Measurements from ENCODE around the gene IBTK. TPM values are rescaled to one million over a fixed set of nuclear protein-coding genes. Genes with fewer than 3 reads are reported as not detected.
"Not testable (repeated sequence)": the region's sequence is repeated elsewhere in the genome, so short reads cannot be mapped to it uniquely, and the experiment has no call there.

IBTK gene
- polyA plus RNA-seq, 4 donors, result 39.9 to 49.2 (median 47.3) TPM

GRCh38 chr6:82182756-82183155 is 64.8 kb downstream of the IBTK start:
- no peak for DNase-seq (ENCODE audit: low read depth in 4 of 4, low spot score in 3 of 4)

- DNase-seq (ENCODE audit: low read depth in 4 of 4, low spot score in 3 of 4), result no peak
These were observed 68.1 kb downstream of the IBTK start for GRCh38 chr6:82179415-82179814.

GRCh38 chr6:82178759-82179112 is 68.8 kb downstream of the IBTK start:
- DNase-seq (ENCODE audit: low read depth in 4 of 4, low spot score in 3 of 4), result no peak

GRCh38 chr6:82178077-82178758 is 69.3 kb downstream of the IBTK start:
- DNase-seq (ENCODE audit: low read depth in 4 of 4, low spot score in 3 of 4), result no peak

GRCh38 chr6:82176616-82177015 is 70.9 kb downstream of the IBTK start:
- DNase-seq (ENCODE audit: low read depth in 4 of 4, low spot score in 3 of 4), result no peak

GRCh38 chr6:82172594-82172993 is 75.0 kb downstream of the IBTK start:
- no peak for DNase-seq (ENCODE audit: low read depth in 4 of 4, low spot score in 3 of 4)

GRCh38 chr6:82169138-82169876 is 78.2 kb downstream of the IBTK start:
- no peak for DNase-seq (ENCODE audit: low read depth in 4 of 4, low spot score in 3 of 4)

GRCh38 chr6:82166493-82166892 is 81.1 kb downstream of the IBTK start:
- no peak for DNase-seq (ENCODE audit: low read depth in 4 of 4, low spot score in 3 of 4)

GRCh38 chr6:82160255-82160990 is 87.1 kb downstream of the IBTK start:
- no peak for DNase-seq (ENCODE audit: low read depth in 4 of 4, low spot score in 3 of 4)

- DNase-seq (ENCODE audit: low read depth in 4 of 4, low spot score in 3 of 4), result not testable (repeated sequence)
These were observed 94.8 kb downstream of the IBTK start for GRCh38 chr6:82152786-82153185.

- DNase-seq (ENCODE audit: low read depth in 4 of 4, low spot score in 3 of 4), result not testable (repeated sequence)
These were observed 96.4 kb downstream of the IBTK start for GRCh38 chr6:82151147-82151546.

- DNase-seq (ENCODE audit: low read depth in 4 of 4, low spot score in 3 of 4), result no peak
These were observed 101.6 kb downstream of the IBTK start for GRCh38 chr6:82145926-82146452.

- no peak for DNase-seq (ENCODE audit: low read depth in 4 of 4, low spot score in 3 of 4)
These were observed 102.6 kb downstream of the IBTK start for GRCh38 chr6:82144852-82145340.

GRCh38 chr6:82144007-82144851 is 103.3 kb downstream of the IBTK start:
- no peak for DNase-seq (ENCODE audit: low read depth in 4 of 4, low spot score in 3 of 4)

GRCh38 chr6:82143041-82143481 is 104.5 kb downstream of the IBTK start:
- DNase-seq (ENCODE audit: low read depth in 4 of 4, low spot score in 3 of 4), result no peak

GRCh38 chr6:82142524-82142923 is 105.0 kb downstream of the IBTK start:
- DNase-seq (ENCODE audit: low read depth in 4 of 4, low spot score in 3 of 4), result no peak

- DNase-seq (ENCODE audit: low read depth in 4 of 4, low spot score in 3 of 4), result no peak
These were observed 109.3 kb downstream of the IBTK start for GRCh38 chr6:82138075-82138791.

- no peak for DNase-seq (ENCODE audit: low read depth in 4 of 4, low spot score in 3 of 4)
These were observed 116.1 kb downstream of the IBTK start for GRCh38 chr6:82131441-82131840.

GRCh38 chr6:82129797-82130196 is 117.7 kb downstream of the IBTK start:
- DNase-seq (ENCODE audit: low read depth in 4 of 4, low spot score in 3 of 4), result no peak

- not testable (repeated sequence) for DNase-seq (ENCODE audit: low read depth in 4 of 4, low spot score in 3 of 4)
These were observed 118.6 kb downstream of the IBTK start for GRCh38 chr6:82128973-82129372.

All from left renal pelvis (tissue), 4 donors.